IPS DF 19.7 (cell line): ENCODE measurements around the gene LRIT2.

ENCODE experiments used
- DNase-seq: peaks from one replicate; pipeline ENCODE4 v3.0.0-alpha.2; 2013; ENCODE audit warnings: low read depth, low spot score

LRIT2 gene

DNA sequence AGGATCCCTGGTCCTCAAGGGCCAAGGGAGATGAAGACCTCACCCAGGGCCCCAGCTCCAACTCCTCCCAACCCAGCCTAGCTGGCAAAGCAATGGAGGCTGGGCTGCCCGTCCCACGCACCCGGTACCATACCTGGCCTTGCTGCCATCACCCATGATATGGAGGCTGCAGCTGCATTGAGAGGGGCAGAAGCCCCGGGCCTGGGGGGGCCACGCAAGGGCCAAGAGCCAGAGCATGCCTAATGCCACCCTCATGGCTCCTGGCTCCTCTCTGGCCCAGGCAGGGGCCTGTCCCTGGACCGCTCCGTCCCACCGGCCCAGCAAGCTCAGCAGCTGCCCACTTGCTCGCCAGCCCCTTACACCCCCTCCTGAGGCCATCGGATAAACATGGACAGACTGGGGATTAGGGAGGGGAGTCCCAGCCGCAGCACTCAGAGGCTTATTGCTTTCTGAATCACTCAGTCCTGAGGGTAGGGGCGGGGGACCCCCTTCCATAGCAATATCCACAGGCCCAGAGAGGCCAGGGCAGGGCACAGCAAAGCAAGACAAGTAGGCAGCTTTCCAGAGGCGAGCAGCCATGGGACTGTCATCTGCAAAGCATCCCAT lies 15.9 kb upstream of the LRIT2 start, which contains the start of gene LRIT1:
Gene LRIT1, minus strand, starts transcription at position 362 of the 606 bp plus-strand sequence. Its CDS starts 107 bp downstream, at position 255.
- DNase-seq, result no peak

DNA sequence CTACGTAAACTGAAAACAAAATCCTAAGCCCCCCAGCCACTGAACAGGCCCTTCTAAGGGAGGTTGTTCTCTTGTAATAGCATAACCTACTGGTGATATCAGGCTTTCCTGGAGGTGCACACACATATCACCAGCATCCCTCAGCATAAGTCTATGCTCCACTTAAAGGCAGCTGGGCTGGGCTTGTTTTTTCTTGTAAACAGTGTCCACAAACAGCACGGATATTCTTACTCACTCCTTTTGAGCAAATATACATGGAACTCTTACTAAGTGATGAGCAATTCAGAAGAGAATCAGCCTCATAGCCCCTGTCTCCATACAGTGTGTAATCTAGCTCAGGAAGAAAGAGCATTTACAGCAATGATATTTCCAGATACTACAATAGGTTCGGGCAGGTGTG lies 13.6 kb upstream of the LRIT2 start:
- DNase-seq, result no peak

DNA sequence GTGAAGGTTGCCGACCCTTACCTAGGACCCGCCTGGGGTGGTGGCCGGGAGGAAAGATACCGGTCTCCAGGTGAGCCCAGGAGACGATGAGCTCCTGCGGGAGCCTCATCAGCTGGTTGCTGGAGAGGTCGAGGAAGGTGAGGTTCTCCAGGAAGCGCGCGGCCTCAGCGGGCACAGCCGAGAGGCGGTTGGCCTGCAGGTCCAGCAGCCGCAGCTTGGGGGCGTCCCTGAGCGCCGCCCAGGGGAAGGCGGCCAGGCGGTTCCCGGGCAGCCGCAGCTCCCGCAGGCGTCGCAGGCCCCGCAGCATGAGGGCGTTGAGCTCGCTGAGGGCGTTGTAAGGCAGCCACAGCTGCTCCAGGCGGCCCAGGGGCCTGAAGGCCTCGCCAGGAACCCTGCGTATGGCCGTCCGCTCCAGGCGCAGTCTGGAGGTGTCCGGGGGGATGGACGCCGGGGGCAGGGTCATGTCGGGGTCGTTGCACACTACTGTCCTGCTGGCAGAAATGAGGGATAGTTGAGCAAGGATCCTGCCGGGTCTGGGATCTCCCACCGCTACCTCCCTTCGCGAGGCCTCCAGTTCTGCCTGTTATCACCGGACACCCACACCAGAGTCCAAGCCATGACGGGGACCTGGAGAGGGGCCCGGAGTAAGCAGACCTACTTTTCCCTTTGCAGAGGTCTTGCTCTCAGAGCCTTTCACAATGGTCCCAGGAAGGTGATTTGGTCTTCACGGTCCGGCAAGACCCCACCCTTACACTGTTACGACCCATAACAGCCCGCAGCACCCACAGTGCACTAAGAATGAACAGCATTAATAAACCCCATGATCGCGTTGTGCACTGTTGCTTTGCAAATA lies 12.1 kb upstream of the LRIT2 start:
- no peak for DNase-seq

DNA sequence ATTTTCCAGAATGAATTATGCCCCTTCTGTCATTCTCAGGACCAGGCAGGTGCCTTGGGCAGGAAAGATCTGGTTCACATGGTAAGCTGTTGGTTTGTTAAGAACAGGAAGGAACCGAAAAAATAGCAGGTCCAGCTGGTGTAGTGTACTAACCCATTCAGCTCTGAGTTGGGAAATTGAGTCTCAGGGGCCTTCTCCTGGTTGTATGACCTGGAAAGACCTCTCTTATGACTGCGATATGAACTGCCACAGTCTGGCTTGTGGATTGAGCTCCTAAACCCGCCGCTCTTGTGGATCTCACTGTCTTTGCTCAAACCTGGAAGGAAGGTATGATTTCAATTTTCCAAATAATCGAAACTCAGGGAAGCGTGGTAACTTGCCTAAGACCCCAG lies 11.5 kb upstream of the LRIT2 start:
- no peak for DNase-seq

DNA sequence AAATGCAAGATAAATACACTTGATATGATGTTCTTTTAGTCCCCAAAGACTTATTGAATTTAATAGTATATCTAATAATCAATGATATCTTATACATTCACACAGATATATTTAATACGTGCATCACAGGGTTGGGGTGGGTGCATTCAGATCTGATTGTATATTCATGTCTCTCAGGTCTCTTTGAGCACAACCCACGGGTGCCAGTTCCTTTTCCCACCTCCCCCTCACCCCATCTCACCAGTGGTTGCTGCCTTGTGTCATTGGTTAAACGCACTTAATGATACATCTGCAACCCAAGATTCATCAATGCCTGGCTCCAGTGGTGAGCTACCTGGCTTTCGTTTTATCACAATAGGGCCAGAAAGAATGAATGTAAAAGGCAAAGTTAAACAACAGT lies 9.8 kb upstream of the LRIT2 start:
- no peak for DNase-seq

DNA sequence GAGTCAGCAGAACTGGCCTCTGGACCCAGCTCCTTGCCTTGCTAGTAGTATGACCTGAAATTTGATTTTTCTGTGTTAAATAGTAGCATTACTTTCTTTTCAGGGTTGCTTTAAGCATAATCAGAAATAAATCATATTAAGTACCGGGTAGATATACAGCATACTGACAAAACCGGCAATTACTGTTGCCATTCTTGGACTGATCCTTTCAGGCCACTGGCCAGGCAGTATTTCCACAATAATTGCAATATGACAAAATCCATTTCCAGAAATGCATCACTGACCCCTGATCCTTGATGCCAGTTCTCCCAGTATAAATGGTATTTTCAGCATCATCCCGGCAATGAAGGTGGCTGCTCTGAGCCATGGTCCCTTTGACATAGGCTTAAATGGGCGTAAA lies 9.1 kb upstream of the LRIT2 start:
- no peak for DNase-seq

DNA sequence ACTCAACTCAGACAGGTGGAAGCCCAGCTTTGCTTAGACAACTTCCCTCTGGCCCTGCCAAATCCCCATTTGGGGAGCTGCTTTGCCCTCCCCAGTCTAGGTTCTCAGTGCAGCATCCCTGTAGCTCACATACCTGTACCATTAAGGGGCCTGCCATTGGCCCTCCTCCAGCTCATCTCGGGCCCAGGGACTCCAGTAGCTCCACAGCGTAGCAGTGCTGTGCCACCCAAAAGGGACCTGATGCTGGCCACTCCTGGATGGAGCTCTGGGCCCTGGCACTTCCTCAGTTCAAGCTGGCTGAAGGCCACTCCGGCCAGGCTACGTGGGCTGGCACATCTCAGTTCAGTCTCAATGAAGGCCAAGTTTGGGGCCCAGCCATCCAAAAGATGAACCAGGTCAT lies 8.6 kb upstream of the LRIT2 start:
- DNase-seq, result no peak

DNA sequence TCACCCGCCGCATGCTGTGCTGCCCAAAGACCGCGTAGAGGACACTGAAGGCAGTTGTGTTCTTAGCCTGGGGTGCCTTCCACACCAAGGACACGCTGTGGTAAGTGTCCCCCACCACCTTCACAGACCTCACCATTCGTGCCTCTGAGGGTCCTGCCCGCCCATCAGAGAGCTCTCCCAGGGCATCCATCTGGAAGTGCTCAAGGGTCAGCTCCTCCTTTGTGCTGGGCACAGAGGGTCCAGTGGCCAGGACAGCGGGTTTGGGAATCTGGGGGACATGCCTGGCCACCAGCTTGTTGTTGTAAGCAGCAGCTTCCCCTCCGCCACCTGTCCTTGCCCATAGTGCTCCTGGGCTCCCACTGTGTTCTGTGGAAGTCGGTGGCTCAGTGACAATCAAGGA lies 7.0 kb upstream of the LRIT2 start:
- DNase-seq, result no peak

DNA sequence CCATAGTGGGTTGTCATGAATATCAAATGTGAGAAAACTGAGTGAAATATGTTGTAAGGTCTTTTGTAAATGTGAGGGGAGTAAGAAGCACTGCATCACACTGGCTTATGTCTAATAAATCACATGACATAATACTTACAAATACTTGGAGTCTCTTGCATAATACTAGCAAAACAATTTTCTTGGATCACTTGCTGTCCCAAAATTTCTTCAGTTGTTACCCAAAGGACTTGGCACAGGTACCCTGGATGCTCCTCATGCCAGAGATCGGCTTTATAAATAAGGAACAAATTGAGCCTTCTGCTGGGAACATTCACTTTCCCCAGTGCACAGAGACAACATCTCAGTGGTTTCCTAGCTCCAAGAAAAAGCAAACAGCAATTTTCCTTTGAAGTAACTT lies 5.0 kb upstream of the LRIT2 start:
- DNase-seq, result no peak

DNA sequence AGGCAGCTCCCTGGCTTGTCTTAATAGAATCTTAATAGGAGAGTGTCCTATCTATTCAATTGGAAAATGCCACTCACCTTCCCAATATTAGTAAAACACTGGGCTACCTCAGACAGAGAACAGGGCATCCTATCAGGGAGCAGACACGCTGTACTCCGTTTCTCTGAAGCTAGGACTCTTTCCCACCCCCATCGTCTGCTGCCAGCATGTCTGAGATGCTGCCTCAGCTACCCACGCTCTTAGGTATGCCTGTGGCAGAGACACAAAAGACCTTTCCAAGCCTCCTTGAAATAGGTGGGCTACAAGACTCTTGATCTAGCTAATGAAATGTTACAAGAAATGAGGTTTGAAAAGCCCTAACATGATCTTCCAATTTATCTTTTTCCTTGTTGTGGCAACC lies 2.5 kb upstream of the LRIT2 start:
- DNase-seq, result no peak

DNA sequence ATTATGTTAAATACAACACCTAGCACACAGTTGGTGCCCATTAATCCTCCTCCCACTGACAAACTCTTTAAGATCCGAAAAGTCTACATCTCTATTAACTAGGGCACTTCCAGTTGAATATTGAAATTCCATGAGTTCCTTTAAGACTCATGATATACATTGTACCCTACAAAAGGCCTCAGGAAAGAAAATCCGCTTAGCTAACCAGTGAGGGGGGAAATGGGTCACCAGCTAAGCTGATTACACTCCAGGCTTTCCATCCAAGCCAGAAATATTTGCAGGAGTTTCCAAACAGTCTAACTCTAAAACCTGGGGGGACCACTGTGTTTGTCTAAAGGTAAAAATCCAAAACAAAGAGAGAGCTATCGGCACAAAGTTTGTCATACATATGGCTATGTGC lies 1.3 kb upstream of the LRIT2 start:
- no peak for DNase-seq

DNA sequence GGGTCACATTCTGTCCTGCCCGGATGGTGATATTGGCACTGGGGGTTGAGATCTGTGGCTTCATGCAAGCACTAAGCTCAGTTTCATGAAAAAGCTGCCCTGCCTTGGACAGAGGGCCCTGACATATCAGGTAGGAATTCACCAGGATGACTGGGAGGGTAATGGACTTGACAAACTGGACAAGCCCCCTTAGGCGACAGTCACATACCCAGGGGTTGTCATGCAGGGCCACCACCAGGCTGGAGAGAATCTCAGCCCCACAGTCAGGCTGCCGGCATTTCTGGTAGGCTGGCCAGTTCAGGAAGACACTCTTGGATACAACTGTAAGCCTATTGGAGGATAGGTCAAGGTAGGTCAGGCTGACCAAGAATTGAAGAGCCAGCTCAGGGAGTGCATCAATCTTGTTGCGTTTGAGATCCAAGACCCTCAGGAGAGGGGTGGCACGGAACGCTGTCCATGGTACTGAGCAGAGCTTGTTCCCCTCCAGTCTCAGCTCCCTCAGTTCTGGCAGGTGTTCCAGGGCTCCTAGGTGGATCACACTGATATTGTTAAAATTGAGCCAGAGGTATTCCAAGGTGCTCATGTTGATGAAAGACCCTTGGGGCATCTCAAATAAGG lies 824 bp downstream of the LRIT2 start:
- DNase-seq, result peak; percentile 25

DNA sequence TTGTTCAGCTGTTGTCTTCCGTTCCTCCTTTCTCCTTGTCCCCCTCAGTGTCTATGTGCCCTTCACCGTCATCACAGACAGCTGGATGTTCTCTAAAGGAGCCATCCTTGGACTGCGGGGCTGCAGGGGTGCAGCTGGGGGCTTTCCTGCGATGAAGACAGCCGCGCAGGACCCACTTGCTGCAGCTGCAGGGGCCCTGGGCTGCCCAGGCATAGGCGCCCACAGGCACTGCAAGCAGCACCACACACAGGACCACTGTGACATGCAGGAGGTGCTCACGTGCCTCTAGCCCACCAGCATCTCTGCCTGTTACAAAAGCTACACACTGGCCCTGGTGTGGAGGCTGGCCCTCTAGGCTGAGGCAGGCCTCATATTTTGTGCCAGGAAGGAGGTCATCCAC lies 3.4 kb downstream of the LRIT2 start:
- DNase-seq, result no peak

DNA sequence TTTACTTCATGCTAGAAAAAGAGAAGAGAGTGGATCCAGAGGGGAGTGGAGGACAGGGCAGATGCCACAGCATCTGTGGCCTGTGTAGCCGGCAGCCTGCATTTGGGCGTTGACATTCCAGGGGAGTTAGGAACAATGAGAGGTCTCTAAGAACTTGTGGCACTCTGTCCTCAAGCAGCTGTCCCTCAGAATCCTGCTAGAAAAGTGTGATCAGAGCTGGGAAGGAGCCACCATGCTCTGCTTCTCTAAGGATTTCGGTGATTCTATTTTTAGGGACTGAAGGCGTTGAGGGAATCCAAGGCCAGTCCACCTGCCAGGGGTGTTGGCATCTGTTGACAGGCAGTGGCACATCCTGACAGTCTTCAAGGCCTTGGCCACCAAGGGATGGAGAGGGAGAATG lies 7.6 kb downstream of the LRIT2 start:
- DNase-seq, result no peak

DNA sequence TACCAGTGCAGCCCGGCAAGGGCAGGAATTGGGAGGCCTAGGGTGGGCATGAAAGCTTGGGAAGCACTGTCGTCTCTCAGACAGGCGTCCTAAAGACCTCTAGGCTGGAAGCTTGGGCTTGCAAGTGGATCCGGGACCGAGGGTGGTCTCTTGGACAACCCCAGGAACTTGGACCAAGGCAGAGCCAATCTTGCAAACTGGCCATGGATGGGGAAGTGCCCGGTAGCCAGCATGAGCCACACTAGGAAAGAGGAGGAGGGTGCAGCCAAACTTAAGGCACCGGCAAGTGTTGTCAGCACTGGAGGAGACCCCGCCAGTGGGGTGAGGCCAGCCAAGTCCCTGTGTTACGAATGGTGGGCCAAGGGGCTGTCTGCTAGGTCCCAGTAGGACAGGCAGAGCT lies 8.5 kb downstream of the LRIT2 start:
- DNase-seq, result no peak

DNA sequence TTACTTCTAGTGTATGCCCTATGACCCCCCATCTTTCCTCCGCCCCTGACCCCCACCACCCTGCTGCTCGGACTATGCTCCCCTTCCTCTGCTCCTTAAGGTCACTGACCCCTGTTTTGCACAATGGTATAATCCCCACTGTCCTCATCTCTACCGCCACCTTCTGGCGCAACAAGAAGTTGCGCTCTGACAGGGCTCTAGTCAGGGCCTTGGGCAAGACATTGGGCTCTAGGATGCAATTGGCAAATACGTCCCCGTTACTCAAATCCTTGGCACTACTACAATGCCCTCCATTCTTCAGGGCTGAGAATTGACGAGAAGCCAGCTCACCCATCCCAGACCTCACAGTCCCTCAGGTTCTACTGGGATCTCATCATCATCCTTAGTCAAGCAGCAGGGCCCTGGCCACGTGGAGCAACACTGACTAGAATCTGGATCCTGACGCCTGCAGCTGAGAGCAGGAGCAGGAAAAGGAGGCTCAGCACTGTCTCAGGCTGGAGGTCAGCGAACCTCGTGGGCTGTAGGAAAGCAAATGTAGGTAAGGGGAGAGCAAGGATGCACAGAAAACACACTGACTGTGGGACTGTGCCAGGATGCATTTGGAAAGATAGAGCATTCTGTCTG lies 10.6 kb downstream of the LRIT2 start:
- DNase-seq, result peak; percentile 38

DNA sequence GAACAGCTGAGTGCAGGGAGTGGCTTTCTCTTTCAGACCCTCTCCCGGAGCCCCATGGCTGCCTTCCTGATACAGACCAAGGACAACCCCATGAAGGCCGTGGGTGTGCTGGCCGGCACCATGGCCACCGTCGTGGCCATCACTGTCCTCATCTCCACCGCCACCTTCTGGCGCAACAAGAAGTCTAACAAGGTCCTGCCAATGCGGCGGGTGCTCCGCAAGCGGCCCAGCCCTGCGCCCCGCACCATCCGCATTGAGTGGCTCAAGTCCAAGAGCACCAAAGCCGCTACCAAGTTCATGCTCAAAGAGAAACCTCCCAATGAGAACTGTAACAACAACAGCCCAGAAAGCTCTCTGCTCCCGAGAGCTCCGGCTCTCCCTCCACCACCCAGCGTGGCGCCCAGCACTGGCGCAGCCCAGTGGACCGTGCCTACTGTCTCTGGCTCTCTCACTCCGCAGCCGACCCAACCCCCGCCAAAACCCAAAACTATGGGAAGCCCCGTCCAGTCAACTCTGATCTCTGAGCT lies 11.2 kb downstream of the LRIT2 start:
- no peak for DNase-seq

DNA sequence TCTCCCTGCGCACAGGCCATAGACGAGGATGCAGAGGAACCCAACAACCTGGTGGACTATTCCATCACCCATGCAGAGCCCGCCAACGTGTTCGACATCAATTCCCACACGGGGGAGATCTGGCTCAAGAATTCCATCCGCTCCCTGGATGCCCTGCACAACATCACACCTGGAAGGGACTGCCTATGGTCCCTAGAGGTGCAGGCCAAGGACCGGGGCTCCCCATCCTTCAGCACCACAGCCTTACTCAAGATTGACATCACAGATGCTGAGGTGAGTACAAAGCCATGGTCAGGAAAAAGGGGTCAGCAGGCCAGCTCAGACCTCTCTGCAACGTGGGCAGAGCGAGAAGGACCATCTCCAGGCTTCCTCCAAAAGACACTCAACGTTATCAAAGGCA lies 12.3 kb downstream of the LRIT2 start:
- DNase-seq, result no peak

DNA sequence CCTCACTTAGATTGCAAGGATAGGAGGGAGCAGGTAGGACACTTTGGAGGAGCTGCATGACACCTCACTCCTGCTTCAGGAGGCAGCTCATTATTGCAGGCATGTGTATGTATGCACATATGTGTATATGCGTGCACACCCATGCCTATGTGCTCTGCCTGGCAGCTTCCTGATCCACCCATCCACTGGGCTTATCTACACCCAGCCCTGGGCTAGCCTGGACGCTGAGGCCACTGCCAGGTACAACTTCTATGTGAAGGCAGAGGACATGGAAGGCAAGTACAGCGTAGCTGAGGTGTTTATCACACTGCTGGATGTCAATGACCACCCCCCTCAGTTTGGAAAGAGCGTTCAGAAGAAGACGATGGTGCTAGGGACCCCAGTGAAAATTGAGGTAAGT lies 13.3 kb downstream of the LRIT2 start:
- no peak for DNase-seq

DNA sequence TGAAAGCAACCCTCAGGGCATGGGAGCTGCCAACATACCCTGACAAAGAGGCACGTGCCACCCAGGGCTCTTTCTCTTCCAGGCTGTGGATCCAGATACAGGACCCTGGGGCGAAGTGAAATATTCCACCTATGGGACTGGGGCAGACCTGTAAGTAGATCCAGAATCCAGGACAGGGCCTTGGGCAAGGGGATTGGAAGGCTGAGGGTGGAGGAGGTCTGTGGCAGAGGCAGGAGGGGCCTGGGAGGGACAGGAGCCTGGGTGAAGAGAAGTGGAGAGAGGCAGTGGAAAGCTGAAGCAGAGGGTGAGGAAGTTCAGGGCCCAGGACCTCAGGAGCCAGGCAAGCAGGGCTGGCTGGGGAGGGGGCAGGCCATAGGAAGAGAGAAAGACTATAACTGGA lies 13.8 kb downstream of the LRIT2 start:
- no peak for DNase-seq

DNA sequence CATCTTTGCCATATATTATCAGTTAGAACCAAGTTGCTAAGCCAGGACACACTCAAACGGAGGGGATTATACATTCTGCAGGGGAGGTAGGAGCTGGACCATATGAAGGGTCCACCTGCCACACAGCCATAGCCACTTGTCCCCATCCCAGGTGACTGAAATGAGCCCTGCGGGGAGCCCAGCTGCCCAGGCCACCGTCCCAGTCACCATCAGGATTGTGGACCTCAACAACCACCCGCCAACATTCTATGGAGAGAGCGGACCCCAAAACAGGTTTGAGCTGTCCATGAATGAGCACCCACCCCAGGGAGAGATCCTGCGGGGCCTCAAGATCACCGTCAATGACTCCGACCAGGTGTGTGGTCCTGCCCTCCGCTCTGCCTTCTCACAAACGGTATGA lies 17.3 kb downstream of the LRIT2 start:
- DNase-seq, result no peak

DNA sequence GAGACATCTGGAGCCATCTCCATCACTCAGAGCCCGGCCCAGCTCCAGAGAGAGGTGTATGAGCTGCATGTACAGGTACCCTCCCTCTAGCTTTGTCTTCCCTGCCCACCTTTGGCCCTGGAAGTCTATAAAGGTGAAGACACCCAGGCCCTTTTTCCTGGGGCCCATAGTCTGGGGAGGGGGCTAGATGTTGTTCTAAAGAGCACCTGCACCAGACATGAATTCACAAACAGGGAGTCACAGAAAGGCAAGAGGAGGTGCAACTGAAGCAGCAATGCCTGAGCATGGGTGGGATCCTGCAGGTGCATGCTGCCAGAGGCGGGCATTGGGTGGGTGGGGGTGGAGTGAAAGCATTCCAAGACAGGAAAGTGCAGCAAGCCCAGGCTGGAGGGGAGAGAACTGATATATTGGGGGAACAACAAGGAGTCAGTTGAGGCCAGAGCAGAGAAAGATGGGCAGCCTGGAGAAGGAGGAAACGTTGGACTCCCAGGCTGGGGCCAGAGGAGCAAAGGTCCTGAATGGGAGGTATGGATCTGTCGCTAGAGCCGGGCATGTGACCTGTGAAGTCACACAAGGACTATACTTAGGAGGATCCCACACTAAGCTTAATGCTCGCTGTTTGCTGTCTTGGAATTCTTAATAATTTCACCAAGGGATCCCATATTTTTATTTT lies 19.4 kb downstream of the LRIT2 start:
- no peak for DNase-seq
